NCI-H774 (cell line): ENCODE data around the gene MAML2.

Experiments used
- DNase-seq: peaks from one replicate; lab custom pipeline; 2025; lab: John Stamatoyannopoulos, UW

The MAML2 gene

DNA sequence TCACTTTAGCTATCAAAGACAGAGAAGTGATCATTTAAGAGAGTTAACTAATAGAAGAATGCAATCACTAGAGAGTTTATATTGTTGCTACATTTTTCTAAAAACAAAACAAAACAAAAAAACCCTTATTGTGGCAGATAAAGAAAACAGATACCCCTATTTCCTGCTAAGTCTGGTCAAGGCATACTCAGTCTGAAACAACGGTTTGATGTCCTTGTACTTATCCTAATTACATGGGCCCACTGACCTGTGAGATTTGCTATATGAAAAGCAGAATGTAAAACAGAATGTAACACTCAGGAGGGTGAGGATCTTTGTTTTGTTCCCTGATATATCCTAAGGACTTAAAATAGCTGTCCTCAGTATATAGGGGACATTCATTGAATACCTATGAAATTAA lies 24.6 kb downstream of the MAML2 start:
- DNase-seq: no peak

DNA sequence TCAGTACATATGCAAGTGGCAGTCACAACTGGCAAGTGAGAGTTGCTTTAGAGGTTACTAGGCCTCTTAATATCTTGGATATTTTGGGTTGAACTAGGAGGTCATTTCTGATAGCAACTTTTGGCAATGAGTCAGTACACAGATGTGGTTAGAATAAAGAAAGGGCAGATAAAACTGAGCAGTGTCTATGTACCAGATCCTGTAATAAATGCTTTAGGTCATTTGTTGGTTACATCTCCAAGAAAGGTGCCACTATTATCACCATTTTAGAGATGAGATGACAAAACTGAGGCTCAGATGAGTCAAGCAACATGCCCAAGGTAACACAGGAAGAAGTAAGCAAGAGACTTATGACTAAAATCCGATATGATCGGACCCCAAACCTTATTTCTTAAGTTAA lies 25.0 kb downstream of the MAML2 start:
- DNase-seq: no peak

DNA sequence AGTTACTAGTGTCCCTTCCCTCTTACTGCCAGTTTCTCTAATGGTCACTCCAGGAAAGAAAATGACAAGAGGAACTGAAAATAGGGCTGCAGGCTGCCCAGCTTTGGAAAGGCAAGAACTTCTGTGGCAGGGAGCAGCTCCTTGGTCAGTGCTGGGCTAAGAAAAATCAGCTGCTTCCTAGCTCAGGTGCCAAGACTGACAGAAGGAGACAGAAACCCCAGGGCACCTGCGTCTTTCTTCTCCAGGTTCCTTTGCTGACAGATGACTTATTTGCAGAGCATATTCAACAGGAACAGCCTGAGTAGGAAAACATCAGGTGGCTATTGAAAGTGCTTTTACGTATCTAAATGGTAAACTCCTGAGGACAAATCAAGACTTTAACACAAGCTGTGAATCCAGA lies 25.4 kb downstream of the MAML2 start:
- no peak for DNase-seq

- DNase-seq: no peak
Measured at GRCh38 chr11:96316869-96317268, 26.1 kb downstream of the MAML2 start.

GRCh38 chr11:96315476-96315875 lies 27.5 kb downstream of the MAML2 start:
- DNase-seq: no peak

GRCh38 chr11:96314326-96315020 lies 28.5 kb downstream of the MAML2 start:
- no peak for DNase-seq

DNA sequence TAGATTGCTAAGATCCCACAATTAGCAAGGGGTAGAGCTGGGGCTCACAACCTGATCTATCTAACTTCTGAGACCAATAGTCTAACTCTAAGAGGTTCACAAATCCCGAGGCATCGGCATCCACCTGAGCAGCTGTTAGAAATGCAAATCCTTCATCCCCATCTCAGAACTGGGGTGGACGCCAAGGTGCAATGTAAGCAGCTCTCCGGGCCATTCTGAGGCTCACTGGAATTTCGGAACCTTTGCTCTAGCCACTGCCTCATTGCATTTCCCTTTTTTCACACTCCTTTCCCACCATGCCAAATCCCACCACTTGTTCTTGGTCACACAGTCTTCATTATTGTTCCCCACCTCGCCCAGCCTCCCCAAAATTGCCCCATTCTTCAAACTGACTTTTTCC lies 29.8 kb downstream of the MAML2 start:
- no peak for DNase-seq

GRCh38 chr11:96311120-96311568 lies 31.9 kb downstream of the MAML2 start:
- peak; percentile 4 for DNase-seq

DNA sequence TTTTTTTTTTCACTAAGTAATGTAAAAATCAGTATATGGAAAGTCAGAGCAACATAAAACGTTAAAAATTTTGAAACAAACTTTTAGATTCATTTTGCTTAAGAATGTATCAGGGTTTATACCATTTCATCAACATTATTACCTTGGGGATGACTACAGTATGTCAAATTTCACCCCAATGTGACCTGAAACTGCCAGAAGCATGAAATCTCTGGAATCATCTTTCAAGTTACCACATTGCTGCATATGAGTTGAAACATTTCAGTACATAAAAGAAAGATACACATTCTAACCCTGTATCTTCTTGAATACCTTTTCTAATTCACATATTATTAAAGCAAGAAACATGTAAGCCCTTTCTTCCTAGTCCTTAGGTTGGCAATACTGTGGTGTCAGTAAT lies 32.8 kb downstream of the MAML2 start:
- DNase-seq: no peak

GRCh38 chr11:96309643-96310017 lies 33.4 kb downstream of the MAML2 start:
- DNase-seq: no peak

- DNase-seq: no peak
Measured at GRCh38 chr11:96309016-96309642, 33.9 kb downstream of the MAML2 start.

DNA sequence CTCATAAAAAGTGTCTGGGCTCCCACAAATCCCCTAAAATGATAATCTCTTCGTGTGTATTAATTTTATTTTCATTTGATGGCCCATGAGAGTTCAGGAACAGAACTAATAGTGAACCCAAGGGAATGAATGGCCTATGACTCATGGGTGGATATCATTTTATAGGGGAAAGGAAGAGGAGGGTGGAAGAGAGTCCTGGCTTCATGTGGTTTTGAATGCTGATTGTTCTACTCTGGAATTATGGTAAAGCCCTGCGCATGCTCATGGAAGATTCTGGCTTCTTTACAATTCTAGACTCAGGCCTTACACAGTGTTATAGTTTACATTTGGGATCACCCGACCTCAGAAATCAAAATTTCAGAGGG lies 35.2 kb downstream of the MAML2 start:
- no peak for DNase-seq

DNA sequence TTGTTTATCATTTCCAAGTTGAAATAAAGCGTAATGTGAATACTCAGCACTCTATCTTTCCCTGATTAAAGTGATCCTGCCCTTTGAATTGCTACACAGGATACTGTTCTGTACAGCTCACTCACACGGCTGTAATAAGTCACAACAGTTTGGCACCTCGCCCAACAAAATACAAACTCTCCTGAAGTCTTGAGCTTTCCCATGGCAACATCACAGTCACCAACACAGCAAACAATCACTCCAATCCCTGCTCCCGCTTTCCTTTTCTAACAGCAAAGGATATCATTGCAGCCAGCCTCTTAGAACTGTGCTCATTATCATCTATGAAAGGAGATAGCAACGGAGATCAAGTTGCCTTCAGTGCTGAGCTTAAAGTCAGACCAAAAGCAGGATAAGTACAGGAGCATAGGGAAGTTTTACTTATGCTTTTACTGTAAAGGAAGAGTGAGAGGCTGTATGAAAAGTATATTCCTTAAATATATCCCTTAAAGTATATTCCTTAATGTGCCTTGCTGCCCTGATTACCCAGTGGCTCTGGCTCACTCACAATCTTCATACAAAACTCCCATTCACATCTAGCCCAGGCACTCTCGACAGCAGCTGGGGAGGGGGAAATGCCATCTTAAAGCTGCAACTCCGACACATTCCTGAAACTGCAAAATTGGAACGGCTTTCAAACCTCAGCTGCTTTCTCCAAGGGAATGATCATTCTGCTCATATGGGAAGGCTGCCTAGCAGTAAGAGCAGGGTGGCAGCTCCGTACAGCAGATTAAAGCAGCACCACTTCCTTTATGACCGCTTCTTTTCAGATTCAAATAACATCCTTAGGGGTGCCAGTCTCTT lies 35.8 kb downstream of the MAML2 start:
- peak; percentile 83 for DNase-seq

- no peak for DNase-seq
Measured at GRCh38 chr11:96306600-96306932, 36.4 kb downstream of the MAML2 start.

DNA sequence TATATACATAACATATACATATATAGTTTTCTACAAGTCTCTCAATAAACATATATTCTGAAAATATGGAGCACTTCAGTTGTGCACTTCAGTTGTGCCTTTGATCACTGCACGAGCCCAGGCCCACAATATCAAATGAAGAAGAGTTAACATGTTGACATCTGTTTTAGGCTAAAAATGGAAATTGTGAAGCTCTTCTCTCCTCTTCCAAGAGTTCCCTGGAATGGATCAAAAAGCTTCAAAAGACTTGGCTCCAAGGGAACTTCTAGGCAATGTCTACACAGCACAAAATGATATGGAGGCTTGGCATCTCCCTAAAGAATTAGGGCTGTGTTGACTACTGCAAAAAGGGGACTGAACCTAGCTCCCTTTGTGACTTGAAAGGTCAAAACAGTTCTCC lies 36.9 kb downstream of the MAML2 start:
- no peak for DNase-seq

GRCh38 chr11:96303980-96304379 lies 39.0 kb downstream of the MAML2 start:
- no peak for DNase-seq

- no peak for DNase-seq
Measured at GRCh38 chr11:96303064-96303463, 39.9 kb downstream of the MAML2 start.

- no peak for DNase-seq
Measured at GRCh38 chr11:96301818-96302217, 41.2 kb downstream of the MAML2 start.

DNA sequence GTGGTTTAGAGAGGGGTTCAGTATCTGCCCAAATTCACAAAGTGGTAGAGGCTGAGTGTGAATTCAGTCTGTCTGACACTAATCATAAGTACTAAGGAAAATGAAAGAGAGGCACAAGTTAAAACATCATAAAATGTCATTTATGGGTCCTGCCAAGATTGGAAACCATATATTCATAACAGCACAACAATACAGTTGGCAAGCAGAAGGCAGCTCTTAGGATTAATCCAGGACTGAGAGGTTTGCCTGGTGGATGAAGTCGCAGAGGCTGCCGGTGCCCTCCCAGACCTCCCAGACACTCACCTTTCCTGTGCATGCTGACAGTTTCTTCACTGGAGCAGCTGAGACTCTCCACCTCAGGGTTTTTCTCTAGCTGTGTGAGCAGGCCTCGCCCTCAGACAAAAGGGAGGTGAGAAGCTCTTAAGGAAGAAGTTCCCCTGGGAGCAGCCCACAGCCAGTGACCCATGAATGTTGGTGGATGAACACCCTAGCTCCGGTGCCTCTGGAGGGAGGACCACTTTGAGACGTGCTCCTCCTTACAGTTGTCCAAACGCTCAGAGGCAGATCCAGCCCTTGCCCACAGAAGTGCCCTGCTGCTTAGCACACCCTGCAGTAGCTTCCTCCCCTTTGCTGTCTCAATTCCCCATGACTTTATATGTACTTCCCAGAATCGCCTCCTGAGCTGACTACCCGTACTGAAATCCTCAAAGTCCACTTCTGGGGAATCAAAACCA lies 43.7 kb downstream of the MAML2 start:
- DNase-seq: no peak

DNA sequence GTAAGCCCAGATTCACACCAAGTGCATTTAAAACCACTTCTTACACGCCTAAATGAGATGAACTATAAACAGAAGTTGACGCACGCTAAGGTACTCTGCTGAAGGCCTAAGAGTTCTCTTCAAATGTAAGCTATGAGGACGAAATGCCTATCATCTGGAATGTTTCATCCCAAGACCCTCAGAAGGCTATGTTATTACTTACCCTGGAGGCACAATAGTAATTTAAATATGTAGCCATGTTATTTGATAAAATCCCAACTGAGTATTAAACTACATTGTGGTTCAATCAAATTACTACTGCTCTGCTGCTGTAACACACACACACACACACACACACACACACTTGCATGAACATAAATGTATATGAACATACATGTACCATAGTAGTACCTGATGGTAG lies 47.6 kb downstream of the MAML2 start:
- DNase-seq: no peak

- DNase-seq: no peak
Measured at GRCh38 chr11:96294289-96294688, 48.7 kb downstream of the MAML2 start.

GRCh38 chr11:96293598-96294021 lies 49.4 kb downstream of the MAML2 start:
- no peak for DNase-seq

DNA sequence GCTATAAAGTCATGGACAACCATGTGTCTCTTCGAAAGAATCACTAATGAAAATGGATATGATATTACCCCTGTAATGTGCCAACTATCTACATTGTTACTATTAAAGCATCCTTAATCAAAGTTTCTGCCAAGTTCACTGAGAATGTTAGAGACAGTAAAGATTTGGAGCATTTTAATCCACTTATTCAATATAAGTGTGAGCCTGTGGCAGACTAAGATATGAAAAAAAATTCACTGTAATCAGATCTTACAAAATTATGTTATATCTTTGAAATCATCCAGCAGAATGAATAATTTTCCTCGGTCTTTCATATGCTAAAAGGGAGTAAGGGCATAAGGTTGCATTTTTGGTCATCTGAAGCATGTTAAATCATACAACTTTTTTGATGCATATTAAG lies 49.9 kb downstream of the MAML2 start:
- DNase-seq: no peak
